Central memory CD8-positive, alpha-beta T cell (primary cell): ENCODE data around the gene DGCR2.

ENCODE experiments used
- ATAC-seq: fragments of 150-1000 bp; cut with Tn5 transposase; replicated peaks from 2 replicates; pipeline ENCODE4 v1.10.0; 2022; ENCODE audit warnings: mild to moderate bottlenecking, moderate FRiP score, moderate number of reproducible peaks; ENCODE audit not compliant: poor library complexity, severe bottlenecking; ENCODE audit errors: extremely low read depth
- DNase-seq, 2 donors: peaks; one replicate each; pipeline ENCODE4 v3.0.0; 2021; ENCODE audit warnings: low spot score in 2 of 2
- H3K27ac Mint-ChIP-seq: one replicate; pipeline ENCODE4 v1.8.0; 2022; ENCODE audit warnings: low read depth, mild to moderate bottlenecking, moderate library complexity, mixed read lengths
- H3K27me3 Mint-ChIP-seq: one replicate; pipeline ENCODE4 v1.8.0; 2022; ENCODE audit warnings: mixed read lengths
- H3K36me3 Mint-ChIP-seq: one replicate; pipeline ENCODE4 v1.8.0; 2022; ENCODE audit warnings: mild to moderate bottlenecking, moderate library complexity, mixed read lengths; ENCODE audit not compliant: insufficient read depth
- H3K4me1 Mint-ChIP-seq: one replicate; pipeline ENCODE4 v1.8.0; 2022; ENCODE audit warnings: mixed read lengths
- H3K4me3 Mint-ChIP-seq: one replicate; pipeline ENCODE4 v1.8.0; 2022; ENCODE audit warnings: mild to moderate bottlenecking, moderate library complexity, mixed read lengths
- H3K9me3 Mint-ChIP-seq: one replicate; pipeline ENCODE4 v1.8.0; 2022; ENCODE audit warnings: mixed read lengths

The DGCR2 gene

GRCh38 chr22:19070397-19071169 lies 51.6 kb downstream of the DGCR2 start:
- no peaks in the 10 kb centered on the region for H3K27me3 Mint-ChIP-seq
- DNase-seq (peak in 1 of 2 donors; percentile 10), ATAC-seq (no peak)
- H3K4me3 Mint-ChIP-seq = no peak overlapping the region
- no peaks in the 10 kb centered on the region for H3K9me3 Mint-ChIP-seq
- no peak overlapping the region for H3K27ac Mint-ChIP-seq
- H3K36me3 Mint-ChIP-seq = peaks cover 33% of the 10 kb centered on the region
- peaks cover 29% of the 10 kb centered on the region for H3K4me1 Mint-ChIP-seq

DNA sequence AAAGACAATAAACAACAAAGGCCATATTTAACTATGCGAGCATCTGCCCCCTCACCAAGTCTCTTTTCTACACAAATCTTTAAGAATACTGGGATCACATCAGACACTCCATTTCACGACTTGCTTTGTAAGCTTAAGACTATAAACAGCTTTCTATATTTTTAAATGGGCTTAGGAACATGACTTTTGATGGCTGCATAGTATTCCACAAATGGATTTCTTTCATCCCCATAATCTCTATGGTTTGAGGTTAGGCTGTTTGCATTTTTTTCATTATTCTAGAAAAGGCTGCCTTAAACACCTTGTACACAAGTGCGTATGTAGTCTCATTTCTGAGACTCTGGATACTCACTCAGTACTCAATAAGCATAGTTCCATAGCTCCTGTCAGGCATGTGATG lies 52.8 kb downstream of the DGCR2 start:
- ATAC-seq = no peak
- Mint-ChIP-seq H3K27me3 (no peaks in the 10 kb centered on the region), H3K27ac (no peak overlapping the region), H3K9me3 (no peaks in the 10 kb centered on the region), H3K4me3 (no peak overlapping the region), H3K4me1 (peaks cover 28% of the 10 kb centered on the region), H3K36me3 (peaks cover 38% of the 10 kb centered on the region)
- DNase-seq = no peak

DNA sequence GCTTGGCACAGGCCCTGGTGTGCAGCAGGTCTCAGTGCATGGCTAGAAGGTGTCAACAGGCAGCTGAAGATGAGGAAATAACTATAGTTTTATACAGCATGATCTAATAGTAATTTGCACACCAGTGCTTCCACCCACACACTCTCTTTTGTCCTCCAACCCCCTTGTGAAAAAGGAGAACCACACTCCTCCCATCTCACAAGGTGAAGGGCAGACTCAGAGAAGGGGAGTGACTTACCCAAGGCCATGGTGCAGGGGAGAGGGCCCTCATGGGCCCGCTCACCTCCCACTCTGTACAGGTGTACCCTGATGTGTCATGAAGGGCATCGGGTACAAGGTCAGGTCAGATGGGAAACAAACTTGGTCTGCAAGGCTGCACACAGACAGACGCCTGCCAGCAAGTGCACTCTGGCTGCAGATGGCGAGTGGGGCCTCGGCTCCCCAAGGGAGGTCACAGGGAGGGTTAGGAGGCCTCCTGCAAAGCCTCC lies 53.4 kb downstream of the DGCR2 start:
- Mint-ChIP-seq H3K27me3 (no peaks in the 10 kb centered on the region), H3K4me3 (no peak overlapping the region), H3K27ac (no peak overlapping the region), H3K4me1 (peaks cover 26% of the 10 kb centered on the region), H3K9me3 (no peaks in the 10 kb centered on the region), H3K36me3 (peaks cover 38% of the 10 kb centered on the region)
- ATAC-seq = no peak
- no peak for DNase-seq

- Mint-ChIP-seq H3K9me3 (no peaks in the 10 kb centered on the region), H3K4me3 (no peak overlapping the region), H3K27me3 (no peaks in the 10 kb centered on the region), H3K4me1 (peaks cover 16% of the 10 kb centered on the region), H3K27ac (no peak overlapping the region), H3K36me3 (peaks cover 35% of the 10 kb centered on the region)
- no peak for ATAC-seq
- no peak for DNase-seq
Measured at GRCh38 chr22:19067696-19068348, 54.4 kb downstream of the DGCR2 start.

- ATAC-seq = no peak
- Mint-ChIP-seq H3K27ac (no peak overlapping the region), H3K4me1 (peaks cover 14% of the 10 kb centered on the region), H3K9me3 (no peaks in the 10 kb centered on the region), H3K27me3 (no peaks in the 10 kb centered on the region), H3K36me3 (peaks cover 40% of the 10 kb centered on the region), H3K4me3 (no peak overlapping the region)
- no peak for DNase-seq
Measured at GRCh38 chr22:19066531-19067271, 55.5 kb downstream of the DGCR2 start.

DNA sequence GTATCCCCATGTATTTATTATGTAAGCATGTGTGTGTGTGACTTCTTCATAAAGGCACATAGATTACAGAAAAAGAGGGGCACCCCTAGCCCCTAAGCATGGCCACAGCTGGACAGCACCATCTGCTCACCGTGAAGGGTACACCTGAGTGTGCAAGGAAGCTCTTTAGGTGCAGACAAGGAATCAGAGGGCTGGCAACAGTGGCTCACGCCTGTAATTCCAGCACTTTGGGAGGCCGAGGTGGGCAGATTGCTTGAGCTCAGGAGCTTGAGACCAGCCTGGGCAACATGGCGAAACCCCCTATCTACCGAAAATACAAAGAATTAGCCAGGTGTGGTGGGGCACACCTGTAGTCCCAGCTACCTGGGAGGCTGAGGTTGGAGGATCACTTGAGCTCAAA lies 56.3 kb downstream of the DGCR2 start:
- Mint-ChIP-seq H3K27me3 (no peaks in the 10 kb centered on the region), H3K9me3 (no peaks in the 10 kb centered on the region), H3K27ac (no peak overlapping the region), H3K4me1 (peaks cover 7% of the 10 kb centered on the region), H3K36me3 (peaks cover 46% of the 10 kb centered on the region), H3K4me3 (no peak overlapping the region)
- DNase-seq (no peak), ATAC-seq (no peak)

DNA sequence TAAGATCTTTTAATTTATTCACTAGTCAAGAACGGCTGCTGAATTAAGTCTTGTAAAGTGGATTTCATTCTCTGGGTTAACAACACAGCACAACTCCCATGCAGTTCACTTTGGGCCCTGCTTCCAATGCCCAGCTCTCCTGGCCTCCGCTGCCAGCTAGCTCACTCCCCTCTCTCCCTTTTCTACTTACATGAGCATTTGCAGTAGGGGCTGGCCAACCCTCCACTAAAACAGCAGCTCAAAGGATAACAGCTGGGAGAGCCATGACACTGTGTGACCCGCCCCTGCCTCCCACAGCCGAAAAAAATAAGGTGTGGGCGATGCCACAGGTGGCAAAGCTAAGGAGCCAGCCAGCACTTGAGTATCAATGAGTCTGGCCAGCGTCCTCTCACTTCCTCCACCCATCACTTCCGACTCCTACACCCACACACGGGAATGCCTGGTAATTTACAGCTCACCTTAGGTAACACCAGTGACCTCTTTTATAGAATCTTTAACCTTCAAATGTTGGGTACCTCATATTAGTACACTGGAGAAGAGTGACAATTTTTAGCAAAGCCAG lies 56.8 kb downstream of the DGCR2 start:
- no peak overlapping the region for H3K4me3 Mint-ChIP-seq
- ATAC-seq (no peak), DNase-seq (no peak)
- peaks cover 49% of the 10 kb centered on the region for H3K36me3 Mint-ChIP-seq
- no peaks in the 10 kb centered on the region for H3K9me3 Mint-ChIP-seq
- H3K27ac Mint-ChIP-seq = peak overlapping the region; percentile 19
- H3K27me3 Mint-ChIP-seq = no peaks in the 10 kb centered on the region
- H3K4me1 Mint-ChIP-seq = peaks cover 6% of the 10 kb centered on the region

GRCh38 chr22:19064354-19065054 lies 57.7 kb downstream of the DGCR2 start:
- Mint-ChIP-seq H3K27me3 (no peaks in the 10 kb centered on the region), H3K4me1 (peaks cover 10% of the 10 kb centered on the region), H3K9me3 (no peaks in the 10 kb centered on the region), H3K36me3 (peaks cover 50% of the 10 kb centered on the region), H3K27ac (peak overlapping the region; percentile 19), H3K4me3 (no peak overlapping the region)
- ATAC-seq = no peak
- DNase-seq = no peak

GRCh38 chr22:19063581-19064353 lies 58.4 kb downstream of the DGCR2 start:
- Mint-ChIP-seq H3K27me3 (no peaks in the 10 kb centered on the region), H3K36me3 (peaks cover 55% of the 10 kb centered on the region), H3K4me1 (peaks cover 13% of the 10 kb centered on the region), H3K9me3 (no peaks in the 10 kb centered on the region), H3K4me3 (no peak overlapping the region), H3K27ac (no peak overlapping the region)
- DNase-seq (no peak), ATAC-seq (no peak)

DNA sequence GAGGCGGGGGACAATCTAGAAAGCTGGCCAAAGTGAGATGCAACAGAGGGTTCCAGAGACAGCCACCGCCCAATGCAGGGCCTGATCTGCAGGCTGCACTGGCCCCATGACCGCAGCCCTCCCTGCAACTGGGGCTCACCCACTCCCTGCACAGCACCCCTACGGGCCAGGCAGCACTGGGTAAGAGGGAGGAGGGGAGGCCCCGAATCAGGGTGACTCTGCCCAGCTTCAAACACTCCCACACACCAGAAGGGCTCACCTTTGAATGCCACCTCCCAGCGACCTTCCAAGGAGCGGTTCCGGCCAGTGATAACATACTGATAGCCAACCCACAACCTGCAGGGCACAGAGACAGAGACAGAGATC lies 59.3 kb downstream of the DGCR2 start:
- ATAC-seq = no peak
- H3K36me3 Mint-ChIP-seq = peaks cover 56% of the 10 kb centered on the region
- no peaks in the 10 kb centered on the region for H3K27me3 Mint-ChIP-seq
- no peaks in the 10 kb centered on the region for H3K9me3 Mint-ChIP-seq
- H3K4me3 Mint-ChIP-seq = no peak overlapping the region
- no peak for DNase-seq
- H3K27ac Mint-ChIP-seq = peak overlapping the region; percentile 61
- H3K4me1 Mint-ChIP-seq = peaks cover 22% of the 10 kb centered on the region

- Mint-ChIP-seq H3K9me3 (no peaks in the 10 kb centered on the region), H3K27me3 (no peaks in the 10 kb centered on the region), H3K27ac (peak overlapping the region; percentile 61), H3K36me3 (peaks cover 50% of the 10 kb centered on the region), H3K4me1 (peaks cover 24% of the 10 kb centered on the region), H3K4me3 (no peak overlapping the region)
- ATAC-seq (no peak), DNase-seq (no peak)
Measured at GRCh38 chr22:19062139-19062942, 59.9 kb downstream of the DGCR2 start.
